Gastroesophageal sphincter (tissue), 4 donors: ENCODE data around the gene MBD2. TPM values are rescaled to one million over a fixed set of nuclear protein-coding genes. Genes with fewer than 3 reads are reported as not detected.

Experiments
- ATAC-seq: fragments of 150-250 bp; one replicate; pipeline ENCODE4 v1.9.1; 2016; ENCODE audit warnings: mild to moderate bottlenecking, moderate library complexity
- H3K27ac ChIP-seq, 4 donors: fragments of 200-600 bp; sonication (generic) in 3 of 4; 1 replicate in 3 of 4; 2 replicates in 1 of 4; pipeline ENCODE4 v1.5.1; 2016 to 2019
- H3K27me3 ChIP-seq: fragments of 200-600 bp; sonication (generic); one replicate; pipeline ENCODE4 v1.5.1; 2019
- H3K36me3 ChIP-seq, 2 donors: fragments of 200-600 bp; sonication (generic); one replicate each; pipeline ENCODE4 v1.5.1; 2019; ENCODE audit warnings: control low read depth in 1 of 2
- H3K4me1 ChIP-seq, 3 donors: fragments of 200-600 bp; sonication (generic); 1 replicate in 2 of 3; 2 replicates in 1 of 3; pipeline ENCODE4 v1.5.1; 2016 to 2019; ENCODE audit warnings: control low read depth in 2 of 3
- H3K4me3 ChIP-seq, 2 donors: fragments of 200-600 bp; sonication (generic); one replicate each; pipeline ENCODE4 v1.5.1; 2019; ENCODE audit warnings: mild to moderate bottlenecking in 1 of 2, moderate library complexity in 1 of 2
- H3K9me3 ChIP-seq, 3 donors: fragments of 200-600 bp; sonication (generic); one replicate each; pipeline ENCODE4 v1.5.1; 2017 to 2019; ENCODE audit warnings: control low read depth in 2 of 3
- EP300 ChIP-seq: sonication (generic); formaldehyde crosslinking; IDR thresholded peaks from one replicate; pipeline ENCODE4 v1.6.1; 2017; ENCODE audit warnings: antibody characterized with exemption, mild to moderate bottlenecking
- POLR2A ChIP-seq, 2 donors: fragments of 450-650 bp; IDR thresholded peaks; one replicate each; pipeline ENCODE4 v1.6.1; 2017; ENCODE audit warnings: antibody characterized with exemption in 2 of 2, mild to moderate bottlenecking in 2 of 2, moderate library complexity in 1 of 2
- POLR2AphosphoS5 ChIP-seq: sonication (generic); formaldehyde crosslinking; IDR thresholded peaks from one replicate; pipeline ENCODE4 v1.6.1; 2017; ENCODE audit warnings: antibody characterized with exemption
- WGBS, 2 donors: methylation state at CpG; one replicate each; pipeline ENCODE4 v1.1.5; 2018; ENCODE audit warnings: low coverage in 1 of 2; 5-methylcytosine and 5-hydroxymethylcytosine counted together
- total RNA-seq, 4 donors: library from RNA; depleted of rRNA; stranded (reverse); fragments of >200 nt; gene quantifications; one replicate each; pipeline ENCODE4 v1.1.0, GENCODE V29; 2016
- TF ChIP-seq, protein P1 (sequence below), 4 experiments: fragments of 200-600 bp in 2 of 4; fragments of 450-650 bp in 2 of 4; sonication (generic) in 1 of 4; IDR thresholded peaks; one replicate each; pipeline ENCODE4 v1.5.1; 2017 to 2019; ENCODE audit warnings: antibody characterized with exemption in 4 of 4, mild to moderate bottlenecking in 2 of 4, moderate library complexity in 2 of 4

MBD2 gene
- total RNA-seq, 4 donors from 2014 or later: 29.5 to 48.5 (median 36.1) TPM

DNA sequence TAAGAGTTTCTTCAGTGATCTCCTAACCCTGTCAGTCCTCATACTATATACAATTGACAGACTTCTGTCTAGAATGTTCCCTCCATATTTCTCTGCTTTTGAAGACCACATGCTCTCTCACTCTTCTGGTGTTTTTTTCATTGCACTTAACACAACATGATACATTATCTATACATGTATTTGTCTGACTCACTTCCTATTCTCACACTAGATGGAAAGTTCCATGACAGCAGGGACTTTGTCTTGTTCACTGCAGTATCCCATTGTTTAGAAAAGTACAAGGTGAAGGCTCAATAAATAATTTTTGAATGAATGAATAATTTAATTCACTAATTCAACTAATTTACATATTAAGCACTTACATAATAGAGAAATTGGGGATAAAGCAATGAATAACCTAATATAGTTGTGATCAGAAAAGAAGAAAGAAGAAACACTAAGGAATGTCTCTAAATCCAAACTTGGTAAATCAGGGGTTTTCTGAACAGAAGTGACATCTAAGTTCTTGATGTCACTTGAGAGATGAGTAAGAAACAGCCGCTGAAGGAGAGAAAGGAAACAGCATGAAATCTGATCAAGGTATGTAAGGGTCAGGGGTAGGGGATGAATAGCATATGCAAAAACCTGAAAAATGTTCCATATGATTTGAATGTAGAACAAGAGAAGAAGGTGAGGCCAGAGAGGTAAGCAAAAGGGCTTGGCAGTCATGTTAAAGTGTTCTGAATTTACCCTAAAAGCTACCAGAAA lies 42.4 kb downstream of the MBD2 start:
- H3K27me3 ChIP-seq: no peaks in the 10 kb centered on the region
- no peaks in the 10 kb centered on the region for H3K9me3 ChIP-seq
- no peak overlapping the region for H3K27ac ChIP-seq
- no peak overlapping the region for H3K4me3 ChIP-seq
- 88 to 100% methylated on average over 1 of the region's 1 CpG for WGBS, 2 donors
- no peaks in the 10 kb centered on the region for H3K4me1 ChIP-seq
- H3K36me3 ChIP-seq: peaks cover 0 to 27% of the 10 kb centered on the region in 2 donors
- TF ChIP-seq EP300 (no peak), POLR2A (IDR thresholded peaks at IDR 0.05) (no peak), POLR2AphosphoS5 (no peak)
- TF ChIP-seq, protein P1, sequence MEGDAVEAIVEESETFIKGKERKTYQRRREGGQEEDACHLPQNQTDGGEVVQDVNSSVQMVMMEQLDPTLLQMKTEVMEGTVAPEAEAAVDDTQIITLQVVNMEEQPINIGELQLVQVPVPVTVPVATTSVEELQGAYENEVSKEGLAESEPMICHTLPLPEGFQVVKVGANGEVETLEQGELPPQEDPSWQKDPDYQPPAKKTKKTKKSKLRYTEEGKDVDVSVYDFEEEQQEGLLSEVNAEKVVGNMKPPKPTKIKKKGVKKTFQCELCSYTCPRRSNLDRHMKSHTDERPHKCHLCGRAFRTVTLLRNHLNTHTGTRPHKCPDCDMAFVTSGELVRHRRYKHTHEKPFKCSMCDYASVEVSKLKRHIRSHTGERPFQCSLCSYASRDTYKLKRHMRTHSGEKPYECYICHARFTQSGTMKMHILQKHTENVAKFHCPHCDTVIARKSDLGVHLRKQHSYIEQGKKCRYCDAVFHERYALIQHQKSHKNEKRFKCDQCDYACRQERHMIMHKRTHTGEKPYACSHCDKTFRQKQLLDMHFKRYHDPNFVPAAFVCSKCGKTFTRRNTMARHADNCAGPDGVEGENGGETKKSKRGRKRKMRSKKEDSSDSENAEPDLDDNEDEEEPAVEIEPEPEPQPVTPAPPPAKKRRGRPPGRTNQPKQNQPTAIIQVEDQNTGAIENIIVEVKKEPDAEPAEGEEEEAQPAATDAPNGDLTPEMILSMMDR (IDR thresholded peaks at IDR 0.05): no peak
- ATAC-seq: no peak

DNA sequence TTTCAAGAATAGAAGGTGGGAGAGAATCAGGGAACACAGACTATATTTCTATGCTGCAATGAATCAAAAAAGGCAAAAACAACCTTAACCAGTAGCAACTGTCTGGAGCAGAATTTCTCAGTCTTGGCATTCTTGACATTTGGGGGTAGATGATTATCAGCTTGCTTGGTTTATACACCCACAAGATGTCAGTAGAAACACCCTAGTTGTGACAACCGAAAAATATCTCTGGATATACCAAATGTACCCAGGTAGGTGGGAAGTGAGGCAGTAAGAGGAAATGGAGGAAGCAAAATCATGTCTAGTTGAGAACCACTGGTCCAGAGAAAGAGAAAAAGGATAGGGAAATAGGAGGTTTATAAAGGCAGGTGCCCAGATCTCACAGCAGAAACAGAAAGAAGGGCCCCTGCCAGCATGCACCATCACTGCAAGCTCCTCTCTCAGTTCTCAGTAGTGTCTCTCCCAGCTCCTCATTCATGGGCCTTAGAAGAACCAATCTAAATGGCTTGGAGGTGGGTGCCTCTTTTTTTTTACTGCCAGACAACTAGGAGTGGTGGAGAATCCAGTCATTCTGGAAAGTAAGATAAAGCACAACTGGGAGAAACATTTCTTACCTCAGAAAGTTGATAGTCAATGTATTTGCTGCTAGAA lies 50.4 kb downstream of the MBD2 start:
- no peak for ATAC-seq
- Histone ChIP-seq H3K27ac (no peak overlapping the region), H3K27me3 (no peaks in the 10 kb centered on the region), H3K4me1 (peaks cover 0 to 49% (median 7%) of the 10 kb centered on the region in 3 donors), H3K9me3 (no peaks in the 10 kb centered on the region), H3K4me3 (no peak overlapping the region), H3K36me3 (peaks cover 0 to 3% of the 10 kb centered on the region in 2 donors)
- WGBS, 2 donors: 75% methylated on average over 1 of the region's 1 CpG; no CpG with 5 or more reads in 1 of the 2 donors
- TF ChIP-seq POLR2AphosphoS5: no peak
- TF ChIP-seq, protein P1 (IDR thresholded peaks at IDR 0.05): no peak
- TF ChIP-seq EP300: no peak
- TF ChIP-seq POLR2A (IDR thresholded peaks at IDR 0.05): no peak

DNA sequence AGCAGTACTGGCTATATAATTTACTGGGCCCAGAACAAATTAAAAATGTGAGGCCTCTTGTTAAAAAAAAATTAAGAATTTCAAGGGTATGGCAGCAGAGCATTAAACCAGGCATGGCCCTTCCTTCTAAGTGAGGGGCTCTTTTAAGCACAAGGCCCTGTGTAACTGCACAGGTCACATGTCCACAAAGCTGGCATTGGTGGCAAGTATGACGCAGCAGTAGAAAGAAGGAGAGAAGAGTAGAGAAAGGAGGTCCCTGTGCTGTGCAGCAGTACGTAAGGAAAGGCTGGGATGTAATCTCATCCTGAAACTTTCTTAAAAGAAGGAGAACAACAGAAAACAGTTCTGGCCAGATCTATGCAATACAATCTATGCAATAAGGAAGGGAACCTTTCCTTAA lies 51.2 kb downstream of the MBD2 start:
- ATAC-seq: no peak

DNA sequence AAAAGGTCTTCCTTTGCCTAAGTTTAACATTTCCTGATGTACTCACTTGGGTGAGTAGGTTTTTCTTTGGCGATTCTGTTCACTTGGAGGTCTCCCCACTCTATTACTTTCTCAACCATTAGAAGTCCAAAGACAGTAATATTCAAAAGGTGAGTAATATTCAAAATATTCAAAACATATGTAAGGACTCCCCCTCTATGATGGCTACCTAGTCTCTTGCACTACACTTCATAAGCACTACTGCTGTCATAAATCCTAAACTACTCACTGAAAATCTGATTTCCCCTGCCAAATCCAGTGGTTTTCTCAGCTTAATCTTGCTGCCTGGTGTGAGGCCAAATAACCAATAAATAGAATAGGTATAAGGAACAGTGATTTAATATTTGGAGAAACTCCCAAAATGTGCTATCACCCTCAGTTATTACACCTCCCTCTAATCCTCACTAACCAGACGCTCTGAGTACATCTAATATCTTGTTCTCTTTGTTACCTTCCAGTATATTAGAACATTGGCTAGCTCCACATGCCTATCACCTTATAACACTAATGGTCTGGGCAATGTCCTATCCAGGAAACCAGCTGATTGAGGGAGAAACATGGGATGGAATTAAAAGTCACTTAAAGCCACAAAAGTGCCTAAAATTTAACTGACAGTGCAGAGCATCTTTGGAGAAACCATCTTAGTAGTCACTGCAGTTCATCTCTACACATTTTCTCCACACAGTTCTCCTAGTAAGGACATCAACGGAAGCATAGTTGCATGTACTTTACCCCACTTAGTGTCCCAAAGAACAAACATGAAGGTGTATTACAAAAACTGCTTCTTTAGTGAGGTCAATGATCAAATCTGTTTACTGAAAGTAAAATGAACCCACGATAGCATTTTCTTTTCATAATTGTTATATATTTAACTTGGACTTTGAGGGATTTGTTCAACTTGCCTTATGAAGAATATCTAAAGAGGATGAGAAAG lies 54.8 kb downstream of the MBD2 start:
- H3K27ac ChIP-seq: no peak overlapping the region
- H3K4me1 ChIP-seq: peaks cover 0 to 35% (median 7%) of the 10 kb centered on the region in 3 donors
- no peak overlapping the region for H3K4me3 ChIP-seq
- TF ChIP-seq POLR2AphosphoS5: no peak
- WGBS, 2 donors: 62 to 69% methylated on average over 3 of the region's 4 CpGs
- H3K27me3 ChIP-seq: no peaks in the 10 kb centered on the region
- peaks cover 0 to 16% of the 10 kb centered on the region in 2 donors for H3K36me3 ChIP-seq
- no peak for ATAC-seq
- no peaks in the 10 kb centered on the region for H3K9me3 ChIP-seq

More for the DNA sequence above, 51.2 kb downstream of the MBD2 start:
- Histone ChIP-seq H3K36me3 (peaks cover 0 to 3% of the 10 kb centered on the region in 2 donors), H3K4me3 (no peak overlapping the region), H3K4me1 (peaks cover 0 to 49% (median 7%) of the 10 kb centered on the region in 3 donors), H3K27me3 (no peaks in the 10 kb centered on the region), H3K9me3 (no peaks in the 10 kb centered on the region), H3K27ac (no peak overlapping the region)
- 100% methylated on average over 1 to 2 of the region's 2 CpGs for WGBS, 2 donors
- no peak for TF ChIP-seq POLR2AphosphoS5
- no peak for TF ChIP-seq POLR2A (IDR thresholded peaks at IDR 0.05)
- TF ChIP-seq, protein P1 (IDR thresholded peaks at IDR 0.05): no peak

DNA sequence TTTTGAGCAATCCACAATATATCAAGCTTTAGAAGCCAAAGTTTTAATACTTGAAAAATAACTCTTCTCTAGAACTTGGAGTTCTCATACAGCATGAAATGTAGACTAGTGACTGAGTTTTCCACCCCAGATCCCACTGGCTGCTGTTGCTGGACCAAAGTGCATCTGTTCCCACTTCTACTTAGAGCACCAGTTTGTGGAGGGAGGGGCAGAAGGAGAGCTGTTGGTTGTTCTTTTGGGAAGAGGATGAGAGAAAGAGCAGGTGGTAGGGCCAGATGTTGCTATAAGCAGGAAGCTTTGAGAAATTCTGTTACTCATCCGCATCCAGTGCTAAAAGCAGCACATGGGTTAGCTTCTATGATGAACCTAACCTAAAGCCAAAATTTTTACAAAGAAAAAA lies 59.0 kb downstream of the MBD2 start:
- Histone ChIP-seq H3K9me3 (no peaks in the 10 kb centered on the region), H3K4me3 (no peak overlapping the region), H3K27me3 (no peaks in the 10 kb centered on the region), H3K27ac (no peak overlapping the region), H3K36me3 (peaks cover 0 to 44% of the 10 kb centered on the region in 2 donors), H3K4me1 (peaks cover 0 to 24% (median 0%) of the 10 kb centered on the region in 3 donors)
- no peak for ATAC-seq
- WGBS, 2 donors: 83% methylated on average over 1 of the region's 1 CpG; no CpG with 5 or more reads in 1 of the 2 donors
- TF ChIP-seq POLR2AphosphoS5 (no peak), POLR2A (IDR thresholded peaks at IDR 0.05) (no peak), EP300 (no peak)
- TF ChIP-seq, protein P1 (IDR thresholded peaks at IDR 0.05): no peak
